PC-3 (cell line): ENCODE measurements around the gene PNMA1. TPM values are rescaled to one million over a fixed set of nuclear protein-coding genes. Genes with fewer than 3 reads are reported as not detected.

Experiments used
- ATAC-seq: fragments of 200-7000 bp; cut with Tn5 transposase; 2 replicates; pipeline ENCODE4 v1.9.1; 2020; ENCODE audit warnings: mild to moderate bottlenecking, moderate library complexity
- BruUV-seq: library from RNA; stranded (reverse); fragments of 400-500 nt; replicated peaks from 2 replicates; lab custom pipeline; 2021; lab: Mats Ljungman, UMichigan
- CTCF ChIA-PET: fragments of 300-600 bp; sonication (Branson Sonifier 250); formaldehyde crosslinking; loops from one replicate; lab custom pipeline; 2022; ENCODE audit warnings: antibody characterized with exemption; lab: Charles Lee
- POLR2A ChIA-PET: fragments of 300-600 bp; sonication (Branson Sonifier 250); formaldehyde crosslinking; loops from one replicate; lab custom pipeline; 2022; ENCODE audit warnings: antibody characterized with exemption; ENCODE audit not compliant: unreplicated experiment; lab: Charles Lee
- DNase-seq: peaks from one replicate; pipeline ENCODE4 v3.0.0-alpha.2; 2015
- H2AFZ ChIP-seq: fragments of 300-600 bp; sonication (generic); 2 replicates; pipeline ENCODE4 v1.6.0; 2016; ENCODE audit warnings: antibody characterized with exemption, low read length
- H3F3A ChIP-seq: fragments of 300-600 bp; sonication (generic); one replicate; pipeline ENCODE4 v1.6.0; 2017; ENCODE audit warnings: antibody characterized with exemption, low read length, control low read depth, mild to moderate bottlenecking; ENCODE audit not compliant: unreplicated experiment
- H3K27ac ChIP-seq: fragments of 300-600 bp; sonication (generic); 2 replicates; pipeline ENCODE4 v1.5.1; 2016; ENCODE audit warnings: mild to moderate bottlenecking, low read length
- H3K27me3 ChIP-seq: fragments of 300-600 bp; sonication (generic); 2 replicates; pipeline ENCODE4 v1.6.1; 2016; ENCODE audit warnings: low read length, mixed read lengths
- H3K36me3 ChIP-seq: fragments of 300-600 bp; sonication (generic); 2 replicates; pipeline ENCODE4 v1.6.1; 2016; ENCODE audit warnings: low read depth, mixed run types, low read length, mixed read lengths
- H3K4me1 ChIP-seq: fragments of 300-600 bp; sonication (generic); 2 replicates; pipeline ENCODE4 v1.5.1; 2016; ENCODE audit warnings: low read length; ENCODE audit not compliant: insufficient read depth
- H3K4me2 ChIP-seq: fragments of 300-600 bp; sonication (generic); 2 replicates; pipeline ENCODE4 v1.6.0; 2016; ENCODE audit warnings: low read length
- H3K4me3 ChIP-seq: fragments of 300-600 bp; sonication (generic); 2 replicates; pipeline ENCODE4 v1.5.1; 2016; ENCODE audit warnings: mild to moderate bottlenecking, low read length, mixed read lengths
- H3K79me2 ChIP-seq: fragments of 300-600 bp; sonication (generic); 2 replicates; pipeline ENCODE4 v1.6.1; 2017; ENCODE audit warnings: low read length, mixed read lengths
- H3K9ac ChIP-seq: fragments of 300-600 bp; sonication (generic); 2 replicates; pipeline ENCODE4 v1.6.0; 2016; ENCODE audit warnings: mild to moderate bottlenecking, low read length
- H3K9me2 ChIP-seq: fragments of 300-600 bp; sonication (generic); replicated peaks from 2 replicates; pipeline ENCODE4 v1.6.1; 2016; ENCODE audit warnings: mixed run types, low read length, mixed read lengths
- H3K9me3 ChIP-seq: fragments of 300-600 bp; sonication (generic); 2 replicates; pipeline ENCODE4 v1.6.1; 2016; ENCODE audit warnings: low read length, mixed read lengths
- H4K20me1 ChIP-seq: fragments of 300-600 bp; sonication (generic); 2 replicates; pipeline ENCODE4 v1.6.1; 2016; ENCODE audit warnings: low read length, mixed read lengths
- CTCF ChIP-seq: fragments of 300-600 bp; sonication (generic); conservative IDR thresholded peaks from 2 replicates; pipeline ENCODE4 v1.5.1; 2017; ENCODE audit warnings: antibody characterized with exemption, low read depth, mild to moderate bottlenecking, low read length
- EZH2 ChIP-seq: fragments of 300-600 bp; sonication (generic); IDR thresholded peaks from one replicate; pipeline ENCODE4 v1.6.1; 2017; ENCODE audit warnings: antibody characterized with exemption, mild to moderate bottlenecking, low read length; ENCODE audit not compliant: unreplicated experiment
- EZH2phosphoT487 ChIP-seq: fragments of 300-600 bp; sonication (generic); IDR thresholded peaks from 2 replicates; pipeline ENCODE4 v1.6.1; 2018; ENCODE audit warnings: mild to moderate bottlenecking, antibody characterized with exemption, low read length, borderline replicate concordance
- intact Hi-C: fragments of 100-400 bp; cut with micrococcal nuclease; formaldehyde crosslinking; loops from 2 replicates; pipeline ENCODE4 v1.9.0; 2023
- total RNA-seq: library from RNA; depleted of rRNA; stranded (reverse); fragments of >200 nt; gene quantifications from 2 replicates; pipeline ENCODE4 v1.2.3, GENCODE V29; 2014

Gene PNMA1
- total RNA-seq, 1 experiment from 2014 or later: 30.8 TPM

GRCh38 chr14:73723406-73723796, 9.2 kb upstream of the PNMA1 start:
- POLR2A ChIA-PET: interaction anchor here (0.5 to 0.7 kb wide), 3 partner anchors 9 to 201 kb away, joined by 3 to 9 read pairs (median 8); partner anchors contain the start of genes PNMA1 and ZNF410
- H3K27ac ChIP-seq: peak overlapping the region; percentile 70
- ATAC-seq: no peak
- peaks cover 6% of the 10 kb centered on the region for H3F3A ChIP-seq
- TF ChIP-seq EZH2 (no peak), EZH2phosphoT487 (no peak), CTCF (no peak)
- BruUV-seq: no TSS peak
- peak overlapping the region; percentile 36 for H3K9ac ChIP-seq
- CTCF ChIA-PET: interaction anchor here (0.5 to 1.1 kb wide), 6 partner anchors 11 to 394 kb away, joined by 3 to 4 read pairs (median 4); partner anchors contain the start of genes ACOT2 and PTGR2
- no peaks in the 10 kb centered on the region for H3K9me2 ChIP-seq
- H3K9me3 ChIP-seq: no peaks in the 10 kb centered on the region
- no peaks in the 10 kb centered on the region for H4K20me1 ChIP-seq
- H3K4me2 ChIP-seq: peak overlapping the region; percentile 34
- peaks cover 41% of the 10 kb centered on the region for H3K4me1 ChIP-seq
- peak; percentile 1 for DNase-seq
- H3K36me3 ChIP-seq: peaks cover 73% of the 10 kb centered on the region
- intact Hi-C loops: loop anchor here (10.0 kb wide), 1 partner anchor 311 kb away; no protein-coding TSS in a partner anchor
- no peaks in the 10 kb centered on the region for H3K27me3 ChIP-seq
- no peak overlapping the region for H2AFZ ChIP-seq
- H3K4me3 ChIP-seq: peak overlapping the region; percentile 4; the same call in 1 of the 2 replicates
- H3K79me2 ChIP-seq: peaks cover 12% of the 10 kb centered on the region

GRCh38 chr14:73722581-73722980, 8.4 kb upstream of the PNMA1 start:
- Histone ChIP-seq H3K9me3 (no peaks in the 10 kb centered on the region), H4K20me1 (no peaks in the 10 kb centered on the region), H3K27me3 (no peaks in the 10 kb centered on the region), H2AFZ (no peak overlapping the region), H3K4me3 (no peak overlapping the region), H3F3A (peaks cover 6% of the 10 kb centered on the region), H3K9me2 (no peaks in the 10 kb centered on the region), H3K36me3 (peaks cover 66% of the 10 kb centered on the region), H3K27ac (no peak overlapping the region), H3K9ac (no peak overlapping the region), H3K79me2 (peaks cover 3% of the 10 kb centered on the region), H3K4me1 (peaks cover 39% of the 10 kb centered on the region), H3K4me2 (no peak overlapping the region)
- POLR2A ChIA-PET: no interaction called here
- no peak for ATAC-seq
- TF ChIP-seq EZH2phosphoT487 (no peak), CTCF (no peak), EZH2 (no peak)
- no TSS peak for BruUV-seq
- CTCF ChIA-PET: no interaction called here
- intact Hi-C loops: loop anchor here (10.0 kb wide), 1 partner anchor 312 kb away; no protein-coding TSS in a partner anchor
- DNase-seq: peak; percentile 0

- CTCF ChIA-PET: no interaction called here
- H3K36me3 ChIP-seq: peaks cover 57% of the 10 kb centered on the region
- DNase-seq: peak; percentile 0
These were observed 7.1 kb upstream of the PNMA1 start for GRCh38 chr14:73721101-73721821.

More at GRCh38 chr14:73721101-73721821, 7.1 kb upstream of the PNMA1 start:
- intact Hi-C loops: loop anchor here (10.0 kb wide), 1 partner anchor 314 kb away; no protein-coding TSS in a partner anchor
- Histone ChIP-seq H2AFZ (no peak overlapping the region), H3K79me2 (no peaks in the 10 kb centered on the region), H3K27me3 (no peaks in the 10 kb centered on the region), H3K4me2 (no peak overlapping the region), H3K9ac (no peak overlapping the region), H3K27ac (no peak overlapping the region), H3K9me3 (no peaks in the 10 kb centered on the region), H3K4me1 (peaks cover 32% of the 10 kb centered on the region), H3F3A (peaks cover 6% of the 10 kb centered on the region), H3K4me3 (no peak overlapping the region), H4K20me1 (no peaks in the 10 kb centered on the region), H3K9me2 (no peaks in the 10 kb centered on the region)
- POLR2A ChIA-PET: no interaction called here
- ATAC-seq: no peak
- TF ChIP-seq CTCF (no peak), EZH2phosphoT487 (no peak), EZH2 (no peak)
- no TSS peak for BruUV-seq
